ENCODE results near the gene GIMAP4.

DNA sequence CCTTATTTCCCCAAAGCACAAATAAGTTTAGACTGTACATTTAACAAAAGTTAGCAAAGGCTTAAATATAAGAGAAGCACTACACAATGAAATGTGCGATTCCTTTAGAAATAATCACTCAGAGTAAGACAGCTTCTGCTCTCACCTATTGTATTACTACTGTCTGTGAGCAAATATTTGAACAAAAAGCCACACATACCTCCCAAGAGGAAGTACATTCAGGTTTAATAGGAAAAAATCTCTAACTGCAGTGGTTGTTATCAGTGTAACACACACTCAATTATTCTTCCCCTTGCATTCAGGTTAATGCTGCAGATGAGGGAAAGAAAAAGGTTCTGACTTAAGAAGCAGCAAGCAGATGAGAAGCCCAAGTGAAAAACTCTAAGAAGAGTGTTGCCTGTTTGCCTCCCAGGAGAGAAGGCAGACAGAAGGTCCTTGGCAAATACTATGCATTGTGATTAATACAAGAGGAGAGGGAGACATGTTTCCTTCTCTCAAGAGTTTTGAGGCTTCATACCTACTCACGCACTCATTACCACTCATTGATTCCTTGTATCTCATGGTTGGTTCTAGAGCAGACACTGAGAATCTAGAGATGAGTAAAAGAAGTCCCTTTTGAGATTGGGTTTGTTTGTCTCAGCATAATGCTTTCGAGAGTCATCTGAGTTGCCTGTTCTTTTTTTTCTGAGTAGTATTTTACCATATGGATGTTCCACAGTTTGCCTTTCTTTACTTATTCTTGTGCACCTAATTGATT is 13.6 kb downstream of the GIMAP4 start:
- TF ChIP-seq, protein P1, sequence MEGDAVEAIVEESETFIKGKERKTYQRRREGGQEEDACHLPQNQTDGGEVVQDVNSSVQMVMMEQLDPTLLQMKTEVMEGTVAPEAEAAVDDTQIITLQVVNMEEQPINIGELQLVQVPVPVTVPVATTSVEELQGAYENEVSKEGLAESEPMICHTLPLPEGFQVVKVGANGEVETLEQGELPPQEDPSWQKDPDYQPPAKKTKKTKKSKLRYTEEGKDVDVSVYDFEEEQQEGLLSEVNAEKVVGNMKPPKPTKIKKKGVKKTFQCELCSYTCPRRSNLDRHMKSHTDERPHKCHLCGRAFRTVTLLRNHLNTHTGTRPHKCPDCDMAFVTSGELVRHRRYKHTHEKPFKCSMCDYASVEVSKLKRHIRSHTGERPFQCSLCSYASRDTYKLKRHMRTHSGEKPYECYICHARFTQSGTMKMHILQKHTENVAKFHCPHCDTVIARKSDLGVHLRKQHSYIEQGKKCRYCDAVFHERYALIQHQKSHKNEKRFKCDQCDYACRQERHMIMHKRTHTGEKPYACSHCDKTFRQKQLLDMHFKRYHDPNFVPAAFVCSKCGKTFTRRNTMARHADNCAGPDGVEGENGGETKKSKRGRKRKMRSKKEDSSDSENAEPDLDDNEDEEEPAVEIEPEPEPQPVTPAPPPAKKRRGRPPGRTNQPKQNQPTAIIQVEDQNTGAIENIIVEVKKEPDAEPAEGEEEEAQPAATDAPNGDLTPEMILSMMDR (IDR thresholded peaks at IDR 0.05; ENCODE audit: borderline replicate concordance, extremely low read depth, low read length, poor library complexity, severe bottlenecking) = no peak
- TF ChIP-seq EZH2 (IDR thresholded peaks at IDR 0.05; ENCODE audit: borderline replicate concordance, low read depth, low read length, severe bottlenecking) = no peak

Measured in DND-41 (cell line).